Measurements from ENCODE around the gene CDK14. TPM values are rescaled to one million over a fixed set of nuclear protein-coding genes. Genes with fewer than 3 reads are reported as not detected.

The CDK14 gene
- total and polyA plus RNA-seq, 4 donors, result 4.2 to 12.4 (median 7.4) TPM

DNA sequence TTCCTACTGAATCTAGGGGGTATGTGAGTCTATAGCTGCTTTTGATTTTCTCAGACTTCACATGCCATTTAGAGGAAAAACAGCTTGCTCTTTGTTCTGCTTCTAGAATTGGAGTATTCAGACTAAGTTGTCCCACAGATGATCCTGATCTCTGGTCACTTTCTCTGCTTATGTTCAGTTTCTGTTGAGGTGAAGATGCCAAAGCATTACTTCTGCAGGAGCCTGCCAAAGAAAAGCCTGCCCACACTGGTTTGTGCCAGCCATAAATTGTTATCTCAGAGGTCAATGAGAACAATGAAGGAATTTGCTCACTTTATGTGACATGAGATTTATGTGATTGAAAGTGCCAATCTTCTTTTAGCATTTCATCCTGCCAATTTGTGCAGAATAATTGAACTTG lies 163.6 kb downstream of the CDK14 start:
- Histone ChIP-seq H3K27ac (ENCODE audit: low read depth in 1 of 2, low read length in 2 of 2) (no peak overlapping the region), H3K27me3 (ENCODE audit: control insufficient read depth in 4 of 4, insufficient read depth in 4 of 4, low read length in 3 of 4) (no peaks in the 10 kb centered on the region), H3K9me3 (ENCODE audit: control insufficient read depth in 4 of 4, low read length in 3 of 4) (no peaks in the 10 kb centered on the region), H3K36me3 (ENCODE audit: control insufficient read depth in 4 of 4, insufficient read depth in 3 of 4, low read depth in 1 of 4, low read length in 3 of 4) (no peaks in the 10 kb centered on the region), H3K4me3 (ENCODE audit: low read depth in 1 of 3, low read length in 3 of 3) (no peak overlapping the region), H3K9ac (ENCODE audit: low read depth in 1 of 2, low read length in 2 of 2) (no peak overlapping the region), H3K4me1 (ENCODE audit: control insufficient read depth in 4 of 4, insufficient read depth in 4 of 4, low read length in 3 of 4) (peaks cover 5 to 35% (median 26%) of the 10 kb centered on the region in 4 donors)
- TF ChIP-seq RXRA (IDR thresholded peaks at IDR 0.05) (no peak), HNF4G (IDR thresholded peaks at IDR 0.05) (no peak), YY1 (IDR thresholded peaks at IDR 0.05) (no peak), NR2F2 (IDR thresholded peaks at IDR 0.05) (no peak), FOXA1 (IDR thresholded peaks at IDR 0.05) (no peak), SP1 (IDR thresholded peaks at IDR 0.05) (no peak), JUND (IDR thresholded peaks at IDR 0.05) (no peak), HNF4A (conservative IDR thresholded peaks at IDR 0.05) (no peak), RAD21 (IDR thresholded peaks at IDR 0.05) (no peak), GABPA (IDR thresholded peaks at IDR 0.05 in 1 of 2, conservative IDR thresholded peaks at IDR 0.05 in 1 of 2) (no peak), FOXA2 (IDR thresholded peaks at IDR 0.05) (no peak), EGR1 (IDR thresholded peaks at IDR 0.05; ENCODE audit: low read depth in 2 of 2) (no peak), TAF1 (conservative IDR thresholded peaks at IDR 0.05) (no peak)
- TF ChIP-seq, protein P1, sequence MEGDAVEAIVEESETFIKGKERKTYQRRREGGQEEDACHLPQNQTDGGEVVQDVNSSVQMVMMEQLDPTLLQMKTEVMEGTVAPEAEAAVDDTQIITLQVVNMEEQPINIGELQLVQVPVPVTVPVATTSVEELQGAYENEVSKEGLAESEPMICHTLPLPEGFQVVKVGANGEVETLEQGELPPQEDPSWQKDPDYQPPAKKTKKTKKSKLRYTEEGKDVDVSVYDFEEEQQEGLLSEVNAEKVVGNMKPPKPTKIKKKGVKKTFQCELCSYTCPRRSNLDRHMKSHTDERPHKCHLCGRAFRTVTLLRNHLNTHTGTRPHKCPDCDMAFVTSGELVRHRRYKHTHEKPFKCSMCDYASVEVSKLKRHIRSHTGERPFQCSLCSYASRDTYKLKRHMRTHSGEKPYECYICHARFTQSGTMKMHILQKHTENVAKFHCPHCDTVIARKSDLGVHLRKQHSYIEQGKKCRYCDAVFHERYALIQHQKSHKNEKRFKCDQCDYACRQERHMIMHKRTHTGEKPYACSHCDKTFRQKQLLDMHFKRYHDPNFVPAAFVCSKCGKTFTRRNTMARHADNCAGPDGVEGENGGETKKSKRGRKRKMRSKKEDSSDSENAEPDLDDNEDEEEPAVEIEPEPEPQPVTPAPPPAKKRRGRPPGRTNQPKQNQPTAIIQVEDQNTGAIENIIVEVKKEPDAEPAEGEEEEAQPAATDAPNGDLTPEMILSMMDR (IDR thresholded peaks at IDR 0.05; ENCODE audit: low read depth, low read length, missing input control), result no peak
- TF ChIP-seq, protein P2, sequence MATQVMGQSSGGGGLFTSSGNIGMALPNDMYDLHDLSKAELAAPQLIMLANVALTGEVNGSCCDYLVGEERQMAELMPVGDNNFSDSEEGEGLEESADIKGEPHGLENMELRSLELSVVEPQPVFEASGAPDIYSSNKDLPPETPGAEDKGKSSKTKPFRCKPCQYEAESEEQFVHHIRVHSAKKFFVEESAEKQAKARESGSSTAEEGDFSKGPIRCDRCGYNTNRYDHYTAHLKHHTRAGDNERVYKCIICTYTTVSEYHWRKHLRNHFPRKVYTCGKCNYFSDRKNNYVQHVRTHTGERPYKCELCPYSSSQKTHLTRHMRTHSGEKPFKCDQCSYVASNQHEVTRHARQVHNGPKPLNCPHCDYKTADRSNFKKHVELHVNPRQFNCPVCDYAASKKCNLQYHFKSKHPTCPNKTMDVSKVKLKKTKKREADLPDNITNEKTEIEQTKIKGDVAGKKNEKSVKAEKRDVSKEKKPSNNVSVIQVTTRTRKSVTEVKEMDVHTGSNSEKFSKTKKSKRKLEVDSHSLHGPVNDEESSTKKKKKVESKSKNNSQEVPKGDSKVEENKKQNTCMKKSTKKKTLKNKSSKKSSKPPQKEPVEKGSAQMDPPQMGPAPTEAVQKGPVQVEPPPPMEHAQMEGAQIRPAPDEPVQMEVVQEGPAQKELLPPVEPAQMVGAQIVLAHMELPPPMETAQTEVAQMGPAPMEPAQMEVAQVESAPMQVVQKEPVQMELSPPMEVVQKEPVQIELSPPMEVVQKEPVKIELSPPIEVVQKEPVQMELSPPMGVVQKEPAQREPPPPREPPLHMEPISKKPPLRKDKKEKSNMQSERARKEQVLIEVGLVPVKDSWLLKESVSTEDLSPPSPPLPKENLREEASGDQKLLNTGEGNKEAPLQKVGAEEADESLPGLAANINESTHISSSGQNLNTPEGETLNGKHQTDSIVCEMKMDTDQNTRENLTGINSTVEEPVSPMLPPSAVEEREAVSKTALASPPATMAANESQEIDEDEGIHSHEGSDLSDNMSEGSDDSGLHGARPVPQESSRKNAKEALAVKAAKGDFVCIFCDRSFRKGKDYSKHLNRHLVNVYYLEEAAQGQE (IDR thresholded peaks at IDR 0.05), result no peak
- TF ChIP-seq, protein P3, sequence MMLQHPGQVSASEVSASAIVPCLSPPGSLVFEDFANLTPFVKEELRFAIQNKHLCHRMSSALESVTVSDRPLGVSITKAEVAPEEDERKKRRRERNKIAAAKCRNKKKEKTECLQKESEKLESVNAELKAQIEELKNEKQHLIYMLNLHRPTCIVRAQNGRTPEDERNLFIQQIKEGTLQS (IDR thresholded peaks at IDR 0.05), result no peak
- TF ChIP-seq, protein P4, sequence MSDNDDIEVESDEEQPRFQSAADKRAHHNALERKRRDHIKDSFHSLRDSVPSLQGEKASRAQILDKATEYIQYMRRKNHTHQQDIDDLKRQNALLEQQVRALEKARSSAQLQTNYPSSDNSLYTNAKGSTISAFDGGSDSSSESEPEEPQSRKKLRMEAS (IDR thresholded peaks at IDR 0.05), result no peak
- TF ChIP-seq, protein P5, sequence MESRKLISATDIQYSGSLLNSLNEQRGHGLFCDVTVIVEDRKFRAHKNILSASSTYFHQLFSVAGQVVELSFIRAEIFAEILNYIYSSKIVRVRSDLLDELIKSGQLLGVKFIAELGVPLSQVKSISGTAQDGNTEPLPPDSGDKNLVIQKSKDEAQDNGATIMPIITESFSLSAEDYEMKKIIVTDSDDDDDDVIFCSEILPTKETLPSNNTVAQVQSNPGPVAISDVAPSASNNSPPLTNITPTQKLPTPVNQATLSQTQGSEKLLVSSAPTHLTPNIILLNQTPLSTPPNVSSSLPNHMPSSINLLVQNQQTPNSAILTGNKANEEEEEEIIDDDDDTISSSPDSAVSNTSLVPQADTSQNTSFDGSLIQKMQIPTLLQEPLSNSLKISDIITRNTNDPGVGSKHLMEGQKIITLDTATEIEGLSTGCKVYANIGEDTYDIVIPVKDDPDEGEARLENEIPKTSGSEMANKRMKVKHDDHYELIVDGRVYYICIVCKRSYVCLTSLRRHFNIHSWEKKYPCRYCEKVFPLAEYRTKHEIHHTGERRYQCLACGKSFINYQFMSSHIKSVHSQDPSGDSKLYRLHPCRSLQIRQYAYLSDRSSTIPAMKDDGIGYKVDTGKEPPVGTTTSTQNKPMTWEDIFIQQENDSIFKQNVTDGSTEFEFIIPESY (IDR thresholded peaks at IDR 0.05), result no peak
- DNase-seq (ENCODE audit: low spot score), result no peak
